Fibroblast of the aortic adventitia (primary cell): ENCODE data around the gene PNPO. TPM values are rescaled to one million over a fixed set of nuclear protein-coding genes. Genes with fewer than 3 reads are reported as not detected.

ENCODE experiments used
- DNase-seq: peaks from one replicate; pipeline ENCODE4 v3.0.0-alpha.2; 2010; ENCODE audit warnings: low read depth
- H3K4me3 ChIP-seq: 2 replicates; pipeline ENCODE4 v1.5.1; 2011; ENCODE audit warnings: low read depth, mild to moderate bottlenecking, control low read depth, low read length, moderate library complexity
- total RNA-seq: library from RNA; depleted of rRNA; stranded (reverse); fragments of >200 nt; gene quantifications from 2 replicates; pipeline ENCODE4 v1.2.3, GENCODE V29; 2012; ENCODE audit warnings: low replicate concordance
- TF ChIP-seq, protein P1 (sequence below): IDR thresholded peaks from 2 replicates; pipeline ENCODE4 v1.5.1; 2011; ENCODE audit warnings: mild to moderate bottlenecking, low read length, control low read depth, inconsistent platforms; ENCODE audit not compliant: insufficient read depth

PNPO gene
- total RNA-seq, 1 donor = 44.9 TPM

DNA sequence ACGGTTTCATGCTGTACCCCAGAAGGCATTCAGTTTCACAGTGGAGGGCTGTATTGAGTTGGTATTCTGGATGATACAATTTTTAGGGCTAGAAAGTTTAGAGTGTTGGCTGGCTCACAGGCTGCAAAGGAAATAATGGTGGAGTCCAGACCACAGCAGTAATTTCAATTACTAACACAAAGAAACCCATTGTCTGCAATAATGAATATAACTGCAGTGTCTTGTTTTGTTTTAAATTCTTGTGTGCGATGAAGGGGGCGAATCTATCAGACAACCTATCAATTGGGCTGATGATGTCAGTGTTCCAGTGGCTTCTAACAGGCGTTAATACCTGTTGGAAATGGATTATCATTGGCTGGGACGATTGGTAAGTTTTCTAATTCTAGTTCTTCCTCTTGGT, 43.8 kb upstream of the PNPO start:
- no peak for DNase-seq
- TF ChIP-seq, protein P1, sequence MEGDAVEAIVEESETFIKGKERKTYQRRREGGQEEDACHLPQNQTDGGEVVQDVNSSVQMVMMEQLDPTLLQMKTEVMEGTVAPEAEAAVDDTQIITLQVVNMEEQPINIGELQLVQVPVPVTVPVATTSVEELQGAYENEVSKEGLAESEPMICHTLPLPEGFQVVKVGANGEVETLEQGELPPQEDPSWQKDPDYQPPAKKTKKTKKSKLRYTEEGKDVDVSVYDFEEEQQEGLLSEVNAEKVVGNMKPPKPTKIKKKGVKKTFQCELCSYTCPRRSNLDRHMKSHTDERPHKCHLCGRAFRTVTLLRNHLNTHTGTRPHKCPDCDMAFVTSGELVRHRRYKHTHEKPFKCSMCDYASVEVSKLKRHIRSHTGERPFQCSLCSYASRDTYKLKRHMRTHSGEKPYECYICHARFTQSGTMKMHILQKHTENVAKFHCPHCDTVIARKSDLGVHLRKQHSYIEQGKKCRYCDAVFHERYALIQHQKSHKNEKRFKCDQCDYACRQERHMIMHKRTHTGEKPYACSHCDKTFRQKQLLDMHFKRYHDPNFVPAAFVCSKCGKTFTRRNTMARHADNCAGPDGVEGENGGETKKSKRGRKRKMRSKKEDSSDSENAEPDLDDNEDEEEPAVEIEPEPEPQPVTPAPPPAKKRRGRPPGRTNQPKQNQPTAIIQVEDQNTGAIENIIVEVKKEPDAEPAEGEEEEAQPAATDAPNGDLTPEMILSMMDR = no peak

DNA sequence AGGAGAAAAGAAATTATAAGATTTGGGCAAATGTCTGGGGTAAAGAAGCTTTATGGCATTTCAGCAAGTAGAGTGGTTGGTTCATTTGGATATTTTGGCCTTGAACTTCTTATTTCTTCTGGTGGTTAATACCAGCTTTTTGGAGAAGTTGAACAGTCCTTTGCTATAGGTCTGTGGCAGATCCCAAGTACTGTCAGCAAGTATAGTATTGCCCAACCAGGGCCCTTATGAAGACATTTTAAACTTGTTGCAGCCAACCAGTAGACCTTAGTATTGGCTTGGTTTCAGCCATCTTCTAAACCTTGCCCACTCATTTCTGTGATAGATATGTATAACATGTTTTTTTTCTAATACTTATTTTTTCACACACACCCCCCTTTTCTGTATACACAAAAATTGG, 43.1 kb upstream of the PNPO start:
- TF ChIP-seq, protein P1 = no peak
- H3K4me3 ChIP-seq = no peak overlapping the region
- DNase-seq = no peak

More for the DNA sequence above, 43.8 kb upstream of the PNPO start:
- peak overlapping the region; percentile 91 for H3K4me3 ChIP-seq

DNA sequence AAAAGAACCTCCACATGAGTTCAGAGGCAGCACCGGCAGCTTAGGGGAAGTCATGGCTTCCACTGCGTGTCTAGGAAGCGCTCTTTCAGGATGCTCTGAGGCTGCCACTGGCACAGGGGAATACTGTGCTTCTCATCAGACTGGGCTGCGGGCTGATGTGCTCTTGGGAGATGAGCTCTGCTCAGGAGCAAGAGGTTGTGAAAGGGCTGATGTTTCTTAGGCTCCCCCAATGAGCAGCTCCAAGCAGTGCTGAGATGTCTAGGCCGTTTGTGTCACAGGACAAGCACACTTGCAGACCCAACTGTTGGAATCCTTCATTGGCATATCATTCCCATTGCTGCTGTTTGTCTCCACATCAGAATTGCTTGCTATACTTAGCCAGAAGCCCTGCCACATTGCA, 41.7 kb upstream of the PNPO start:
- TF ChIP-seq, protein P1 = no peak
- no peak overlapping the region for H3K4me3 ChIP-seq
- no peak for DNase-seq

DNA sequence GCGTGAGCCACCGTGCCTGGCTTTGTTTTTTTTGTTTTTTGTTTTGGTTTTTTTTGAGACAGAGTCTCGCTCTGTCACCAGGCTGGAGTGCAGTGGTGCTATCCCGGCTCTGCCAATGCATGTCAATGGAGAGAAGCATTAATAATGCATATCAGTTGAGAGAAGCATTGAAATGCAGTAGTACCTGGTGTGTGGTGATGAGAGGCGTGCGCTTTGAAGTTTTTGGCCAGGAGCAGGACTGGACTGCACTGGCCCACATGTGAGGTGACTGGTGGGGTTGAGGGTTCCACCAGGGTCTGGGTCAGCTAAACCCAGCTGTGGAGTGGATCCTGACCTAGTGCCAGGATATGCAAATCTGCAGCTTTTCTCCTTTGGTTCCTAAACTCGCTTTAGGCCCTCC, 39.9 kb upstream of the PNPO start:
- TF ChIP-seq, protein P1 = no peak
- DNase-seq = no peak
- H3K4me3 ChIP-seq = no peak overlapping the region

DNA sequence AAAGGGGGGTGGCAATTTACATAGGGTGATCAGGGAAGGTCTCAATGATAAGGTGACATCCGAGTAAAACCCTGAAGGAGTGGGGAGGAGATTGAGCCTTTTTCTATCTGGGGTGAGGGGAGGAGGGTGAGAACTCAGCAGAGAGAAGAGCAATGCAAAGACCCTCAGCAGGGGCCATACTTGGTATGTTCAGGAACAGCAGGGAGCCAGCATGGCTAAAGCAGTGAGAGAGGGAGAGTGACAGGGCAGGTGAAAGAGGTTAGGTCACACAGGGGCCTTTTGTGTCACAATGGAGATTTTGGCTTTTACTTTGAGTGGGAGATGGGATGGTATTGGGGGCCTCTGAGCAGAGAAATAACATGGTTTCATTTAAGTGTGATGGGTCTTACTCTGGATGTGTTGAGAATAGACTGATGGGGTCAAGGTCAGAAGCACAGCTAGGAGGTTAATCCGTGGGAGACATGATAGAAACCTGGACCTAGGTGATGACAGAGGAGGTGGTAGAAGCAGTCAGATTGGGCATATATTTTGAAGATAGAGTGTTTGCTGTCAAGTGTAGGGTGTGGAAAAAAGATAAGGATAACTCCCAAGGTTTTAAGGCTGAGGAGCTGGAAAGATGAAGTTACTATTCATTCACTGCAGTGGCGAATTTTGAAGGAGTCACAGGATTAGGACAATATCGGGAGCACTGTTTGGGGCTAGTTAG, 39.2 kb upstream of the PNPO start:
- TF ChIP-seq, protein P1 = no peak
- no peak for DNase-seq
- H3K4me3 ChIP-seq = no peak overlapping the region

DNA sequence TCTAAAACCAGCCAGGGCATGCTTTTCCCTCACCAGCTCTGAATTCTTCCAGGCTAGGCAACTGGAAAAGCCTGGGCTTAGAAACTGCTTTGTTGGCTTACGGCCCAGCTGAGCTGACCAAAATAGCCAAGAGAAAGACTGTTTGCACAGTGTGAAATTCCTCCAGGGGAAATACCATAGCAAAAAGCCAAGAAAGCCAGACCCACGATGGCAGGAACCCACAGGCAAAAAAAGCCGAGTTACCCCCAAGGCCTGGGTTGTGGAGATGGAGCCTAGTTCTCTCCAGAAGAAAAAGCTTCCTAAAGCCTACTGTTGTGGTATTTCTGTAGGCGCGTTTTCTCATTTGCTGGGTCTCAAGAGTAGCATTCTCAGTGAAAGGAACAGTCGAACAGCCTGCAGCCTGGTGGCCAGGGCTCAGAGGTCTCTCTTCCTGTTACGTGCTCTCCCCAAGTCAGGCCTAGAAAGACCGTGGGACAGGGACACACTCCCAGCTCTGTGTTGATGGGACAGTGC, 36.1 kb upstream of the PNPO start:
- TF ChIP-seq, protein P1 = no peak
- DNase-seq = peak; percentile 95
- H3K4me3 ChIP-seq = no peak overlapping the region
